Loucy (cell line): ENCODE data around the gene SND1.
A peak's percentile ranks its signal among the peaks of the same experiment; 100 is the strongest.

ENCODE experiments used
- H2AFZ ChIP-seq: fragments of 200-600 bp; sonication (generic); 2 replicates; pipeline ENCODE4 v1.6.0; 2016; ENCODE audit warnings: antibody characterized with exemption, mild to moderate bottlenecking, low read length, moderate library complexity
- H3F3A ChIP-seq: fragments of 200-600 bp; 2 replicates; pipeline ENCODE4 v1.6.0; 2016; ENCODE audit warnings: antibody characterized with exemption, low read depth, mild to moderate bottlenecking
- H3K27me3 ChIP-seq: fragments of 200-600 bp; sonication (generic); 2 replicates; pipeline ENCODE4 v1.6.1; 2014; ENCODE audit warnings: low read length, mild to moderate bottlenecking; ENCODE audit not compliant: insufficient read depth, poor library complexity, severe bottlenecking
- H3K36me3 ChIP-seq: fragments of 200-600 bp; sonication (generic); 2 replicates; pipeline ENCODE4 v1.6.1; 2016; ENCODE audit warnings: low read length; ENCODE audit not compliant: insufficient read depth
- H3K4me1 ChIP-seq: fragments of 200-600 bp; sonication (generic); 2 replicates; pipeline ENCODE4 v1.5.1; 2014; ENCODE audit warnings: low read length, mild to moderate bottlenecking; ENCODE audit not compliant: insufficient read depth, poor library complexity, severe bottlenecking
- H3K4me2 ChIP-seq: fragments of 200-600 bp; sonication (generic); 2 replicates; pipeline ENCODE4 v1.6.0; 2014; ENCODE audit warnings: antibody characterized with exemption, low read length, low read depth, mild to moderate bottlenecking; ENCODE audit not compliant: poor library complexity, severe bottlenecking
- H3K4me3 ChIP-seq: fragments of 200-600 bp; sonication (generic); 2 replicates; pipeline ENCODE4 v1.5.1; 2014; ENCODE audit warnings: low read length, mild to moderate bottlenecking, mixed read lengths; ENCODE audit not compliant: poor library complexity, severe bottlenecking
- H3K79me2 ChIP-seq: fragments of 200-600 bp; sonication (generic); 2 replicates; pipeline ENCODE4 v1.6.1; 2014; ENCODE audit warnings: low read length; ENCODE audit not compliant: insufficient read depth
- H3K9ac ChIP-seq: fragments of 200-600 bp; sonication (generic); 2 replicates; pipeline ENCODE4 v1.6.0; 2014; ENCODE audit warnings: mild to moderate bottlenecking, low read depth, low read length, moderate library complexity; ENCODE audit not compliant: poor library complexity, severe bottlenecking
- H3K9me2 ChIP-seq: fragments of 200-600 bp; sonication (generic); replicated peaks from 2 replicates; pipeline ENCODE4 v1.6.1; 2016; ENCODE audit warnings: low read depth, low read length, mixed read lengths
- H3K9me3 ChIP-seq: fragments of 200-600 bp; sonication (generic); 2 replicates; pipeline ENCODE4 v1.6.1; 2014; ENCODE audit warnings: mild to moderate bottlenecking, antibody characterized with exemption, low read length, low read depth; ENCODE audit not compliant: insufficient read depth
- H4K20me1 ChIP-seq: fragments of 200-600 bp; sonication (generic); 2 replicates; pipeline ENCODE4 v1.6.0; 2014; ENCODE audit warnings: antibody characterized with exemption, low read length, mild to moderate bottlenecking; ENCODE audit not compliant: insufficient read depth, poor library complexity, severe bottlenecking
- EZH2phosphoT487 ChIP-seq: fragments of 200-600 bp; IDR thresholded peaks from 2 replicates; pipeline ENCODE4 v1.6.1; 2018; ENCODE audit warnings: antibody characterized with exemption, mild to moderate bottlenecking, moderate library complexity, borderline replicate concordance
- TF ChIP-seq, protein P1 (sequence below): fragments of 200-600 bp; sonication (generic); conservative IDR thresholded peaks from 2 replicates; pipeline ENCODE4 v1.5.1; 2014; ENCODE audit warnings: mild to moderate bottlenecking, antibody characterized with exemption, low read length

SND1 gene

DNA sequence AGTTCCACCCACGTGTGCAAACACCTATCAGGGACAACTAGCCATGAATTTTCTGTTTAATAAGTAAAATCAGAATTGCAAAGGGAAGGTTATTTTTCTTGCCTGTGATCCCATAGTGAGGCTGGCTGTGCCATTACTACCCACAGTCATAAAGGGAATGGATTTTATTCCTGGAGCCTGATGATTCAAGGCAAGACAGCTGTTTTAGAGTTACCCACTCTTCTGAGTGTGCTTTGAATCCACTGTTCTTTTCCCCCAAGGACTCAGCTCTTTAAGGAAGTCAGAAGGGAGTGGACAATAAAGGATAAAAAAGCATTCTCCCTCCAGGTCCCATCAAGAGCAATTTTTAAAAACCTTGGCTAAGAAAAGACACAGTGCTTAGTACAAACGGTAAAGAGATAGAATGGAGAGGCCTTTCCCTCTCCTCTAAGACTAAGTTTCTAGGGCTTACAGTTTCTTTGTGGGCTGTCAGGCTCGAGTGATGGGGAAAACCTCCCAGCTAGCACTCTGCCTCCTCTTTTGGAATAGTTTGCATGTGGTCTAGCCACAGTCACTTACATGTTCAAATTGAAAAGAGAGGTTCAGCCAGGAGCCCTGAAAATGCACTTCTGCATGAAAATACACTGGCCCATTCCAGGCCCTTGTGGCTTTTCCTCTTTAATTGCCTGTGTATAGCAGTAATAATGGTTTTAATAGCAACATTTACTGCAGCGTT, 384.4 kb downstream of the SND1 start:
- H2AFZ ChIP-seq = no peak overlapping the region
- no peaks in the 10 kb centered on the region for H3K36me3 ChIP-seq
- H4K20me1 ChIP-seq = no peaks in the 10 kb centered on the region
- no peak overlapping the region for H3K4me3 ChIP-seq
- no peaks in the 10 kb centered on the region for H3K79me2 ChIP-seq
- no peaks in the 10 kb centered on the region for H3K9me2 ChIP-seq
- H3F3A ChIP-seq = no peaks in the 10 kb centered on the region
- no peaks in the 10 kb centered on the region for H3K4me1 ChIP-seq
- no peaks in the 10 kb centered on the region for H3K9me3 ChIP-seq
- no peak overlapping the region for H3K9ac ChIP-seq
- H3K4me2 ChIP-seq = no peak overlapping the region
- no peaks in the 10 kb centered on the region for H3K27me3 ChIP-seq
- TF ChIP-seq EZH2phosphoT487 = no peak
- TF ChIP-seq, protein P1, sequence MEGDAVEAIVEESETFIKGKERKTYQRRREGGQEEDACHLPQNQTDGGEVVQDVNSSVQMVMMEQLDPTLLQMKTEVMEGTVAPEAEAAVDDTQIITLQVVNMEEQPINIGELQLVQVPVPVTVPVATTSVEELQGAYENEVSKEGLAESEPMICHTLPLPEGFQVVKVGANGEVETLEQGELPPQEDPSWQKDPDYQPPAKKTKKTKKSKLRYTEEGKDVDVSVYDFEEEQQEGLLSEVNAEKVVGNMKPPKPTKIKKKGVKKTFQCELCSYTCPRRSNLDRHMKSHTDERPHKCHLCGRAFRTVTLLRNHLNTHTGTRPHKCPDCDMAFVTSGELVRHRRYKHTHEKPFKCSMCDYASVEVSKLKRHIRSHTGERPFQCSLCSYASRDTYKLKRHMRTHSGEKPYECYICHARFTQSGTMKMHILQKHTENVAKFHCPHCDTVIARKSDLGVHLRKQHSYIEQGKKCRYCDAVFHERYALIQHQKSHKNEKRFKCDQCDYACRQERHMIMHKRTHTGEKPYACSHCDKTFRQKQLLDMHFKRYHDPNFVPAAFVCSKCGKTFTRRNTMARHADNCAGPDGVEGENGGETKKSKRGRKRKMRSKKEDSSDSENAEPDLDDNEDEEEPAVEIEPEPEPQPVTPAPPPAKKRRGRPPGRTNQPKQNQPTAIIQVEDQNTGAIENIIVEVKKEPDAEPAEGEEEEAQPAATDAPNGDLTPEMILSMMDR = no peak

DNA sequence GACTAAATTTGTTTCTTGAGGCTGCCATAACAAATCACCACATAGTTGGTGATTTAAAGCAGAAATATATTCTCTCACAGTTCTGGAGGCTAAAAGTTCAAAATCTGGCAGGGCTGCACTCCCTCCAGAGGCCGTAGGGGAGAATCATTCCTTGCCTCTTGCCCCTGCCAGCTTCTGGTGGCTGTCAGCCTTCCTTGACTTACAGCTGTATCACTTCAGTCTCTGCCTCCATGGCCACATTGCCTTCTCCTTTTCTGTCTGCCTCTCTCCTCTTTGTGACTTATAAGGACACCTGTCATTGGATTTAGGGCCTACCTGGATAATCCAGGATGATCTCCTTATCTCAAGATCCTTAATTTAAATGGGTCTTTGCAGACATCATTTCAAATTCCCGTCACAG, 385.1 kb downstream of the SND1 start:
- H3K4me1 ChIP-seq = no peaks in the 10 kb centered on the region
- H3K79me2 ChIP-seq = no peaks in the 10 kb centered on the region
- no peaks in the 10 kb centered on the region for H3K9me3 ChIP-seq
- no peaks in the 10 kb centered on the region for H3K9me2 ChIP-seq
- no peaks in the 10 kb centered on the region for H3K36me3 ChIP-seq
- H2AFZ ChIP-seq = no peak overlapping the region
- no peak overlapping the region for H3K9ac ChIP-seq
- no peak overlapping the region for H3K4me2 ChIP-seq
- H3K27me3 ChIP-seq = no peaks in the 10 kb centered on the region
- no peaks in the 10 kb centered on the region for H4K20me1 ChIP-seq
- TF ChIP-seq EZH2phosphoT487 = no peak
- TF ChIP-seq, protein P1 = 0 out of 2 replicates have a peak, but pooled peaks have one; percentile 9
- H3F3A ChIP-seq = no peaks in the 10 kb centered on the region
- no peak overlapping the region for H3K4me3 ChIP-seq

DNA sequence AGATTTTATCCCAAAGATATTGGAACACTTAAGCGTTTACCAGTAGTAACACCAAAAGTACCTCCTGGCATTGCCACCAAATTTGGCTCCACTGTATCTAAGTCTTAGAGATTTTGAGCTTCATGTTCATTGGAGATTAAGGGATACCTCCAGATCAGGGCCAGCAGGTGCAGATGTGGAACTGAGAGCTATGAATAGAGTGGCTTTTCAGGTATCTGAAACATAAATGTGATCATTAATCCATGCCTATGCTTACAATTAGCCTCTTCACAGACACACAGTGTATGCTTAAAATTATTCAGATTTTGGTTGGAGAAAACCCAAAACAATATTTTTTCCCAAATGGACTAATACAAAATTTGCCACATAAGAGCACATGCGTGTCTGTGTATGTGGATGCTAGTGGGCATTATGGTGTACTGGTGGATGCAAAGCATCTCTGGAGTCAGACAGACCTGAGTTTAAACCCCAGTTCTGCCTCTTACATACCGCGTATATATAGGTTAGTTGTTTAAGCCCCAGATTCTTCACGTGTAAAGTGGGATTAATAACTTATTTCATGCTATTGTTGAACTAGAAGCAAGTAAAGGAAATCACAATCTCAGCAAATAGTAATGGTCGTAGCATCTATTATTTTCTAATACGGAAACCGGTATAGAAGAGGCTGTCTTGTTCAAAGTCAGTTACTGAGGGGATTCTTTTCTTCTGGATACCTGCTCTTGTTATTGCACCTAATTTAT, 386.1 kb downstream of the SND1 start:
- no peaks in the 10 kb centered on the region for H3K9me2 ChIP-seq
- H4K20me1 ChIP-seq = no peaks in the 10 kb centered on the region
- H3K4me3 ChIP-seq = no peak overlapping the region
- H3K36me3 ChIP-seq = no peaks in the 10 kb centered on the region
- no peaks in the 10 kb centered on the region for H3F3A ChIP-seq
- H3K27me3 ChIP-seq = no peaks in the 10 kb centered on the region
- TF ChIP-seq EZH2phosphoT487 = no peak
- TF ChIP-seq, protein P1 = no peak
- H3K4me1 ChIP-seq = no peaks in the 10 kb centered on the region
- H2AFZ ChIP-seq = no peak overlapping the region
- H3K4me2 ChIP-seq = no peak overlapping the region
- no peak overlapping the region for H3K9ac ChIP-seq
- H3K9me3 ChIP-seq = no peaks in the 10 kb centered on the region
- H3K79me2 ChIP-seq = no peaks in the 10 kb centered on the region
